Measurements from ENCODE around the gene MSH5. TPM values are rescaled to one million over a fixed set of nuclear protein-coding genes. Genes with fewer than 3 reads are reported as not detected.

Gene MSH5
- total RNA-seq, 3 donors from 2014 or later (not counting 1 experiment from before 2014, with no cell fraction given), result 28.2 to 44.6 (median 43.7) TPM

DNA sequence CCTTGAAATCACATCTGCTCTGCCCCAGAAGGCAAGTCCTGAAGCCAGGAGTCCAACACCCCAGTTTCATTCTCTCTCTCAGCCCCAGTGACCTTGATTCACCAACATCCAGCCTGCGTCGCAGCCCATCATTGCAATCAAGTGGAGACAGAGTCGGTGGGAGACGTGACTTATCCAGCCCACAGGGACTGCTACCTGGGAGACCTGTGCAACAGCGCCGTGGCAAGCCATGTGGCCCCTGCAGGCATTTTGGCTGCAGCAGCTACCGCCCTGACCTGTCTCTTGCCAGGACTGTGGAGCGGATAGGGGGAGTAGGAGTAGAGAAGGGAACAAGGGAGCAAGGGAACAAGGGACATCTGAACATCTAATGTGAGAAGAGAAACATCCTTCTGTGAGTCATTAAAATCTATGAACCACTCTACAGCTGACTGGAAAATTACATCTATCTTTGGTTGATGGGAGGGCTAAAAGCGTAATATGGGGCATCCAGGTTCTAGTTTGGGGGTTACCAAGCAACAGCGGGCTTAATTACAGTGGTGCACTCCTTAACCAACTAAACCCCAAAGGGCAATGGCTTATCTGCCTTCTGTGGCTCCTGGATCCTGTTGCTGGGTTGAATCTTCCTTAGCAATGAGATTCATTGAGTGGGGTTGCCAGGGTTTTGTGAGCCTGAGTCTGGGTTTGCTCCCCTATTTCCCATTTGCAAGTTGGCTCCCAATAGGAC is 22.1 kb upstream of the MSH5 start:
- no peaks in the 10 kb centered on the region for H3K36me3 Mint-ChIP-seq
- H3K27me3 Mint-ChIP-seq (ENCODE audit: low read depth in 2 of 2), result peaks cover 0 to 6% of the 10 kb centered on the region in 2 donors
- no peak overlapping the region for H3K4me3 Mint-ChIP-seq
- H3K4me3 ChIP-seq (ENCODE audit: low read length), result no peak overlapping the region
- no peaks in the 10 kb centered on the region for H3K9me3 ChIP-seq (ENCODE audit: control insufficient read depth, insufficient read depth, low read length)
- H3K4me1 Mint-ChIP-seq, result peaks cover 0 to 5% of the 10 kb centered on the region in 2 donors
- no peaks in the 10 kb centered on the region for H3K36me3 ChIP-seq (ENCODE audit: control insufficient read depth, insufficient read depth, low read length)
- TF ChIP-seq, protein P1, sequence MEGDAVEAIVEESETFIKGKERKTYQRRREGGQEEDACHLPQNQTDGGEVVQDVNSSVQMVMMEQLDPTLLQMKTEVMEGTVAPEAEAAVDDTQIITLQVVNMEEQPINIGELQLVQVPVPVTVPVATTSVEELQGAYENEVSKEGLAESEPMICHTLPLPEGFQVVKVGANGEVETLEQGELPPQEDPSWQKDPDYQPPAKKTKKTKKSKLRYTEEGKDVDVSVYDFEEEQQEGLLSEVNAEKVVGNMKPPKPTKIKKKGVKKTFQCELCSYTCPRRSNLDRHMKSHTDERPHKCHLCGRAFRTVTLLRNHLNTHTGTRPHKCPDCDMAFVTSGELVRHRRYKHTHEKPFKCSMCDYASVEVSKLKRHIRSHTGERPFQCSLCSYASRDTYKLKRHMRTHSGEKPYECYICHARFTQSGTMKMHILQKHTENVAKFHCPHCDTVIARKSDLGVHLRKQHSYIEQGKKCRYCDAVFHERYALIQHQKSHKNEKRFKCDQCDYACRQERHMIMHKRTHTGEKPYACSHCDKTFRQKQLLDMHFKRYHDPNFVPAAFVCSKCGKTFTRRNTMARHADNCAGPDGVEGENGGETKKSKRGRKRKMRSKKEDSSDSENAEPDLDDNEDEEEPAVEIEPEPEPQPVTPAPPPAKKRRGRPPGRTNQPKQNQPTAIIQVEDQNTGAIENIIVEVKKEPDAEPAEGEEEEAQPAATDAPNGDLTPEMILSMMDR (IDR thresholded peaks at IDR 0.05), result no peak
- H3K27ac ChIP-seq (ENCODE audit: low read length), result no peak overlapping the region
- intact Hi-C loops (cut with micrococcal nuclease), result no loop called here
- no peak overlapping the region for H3K27ac Mint-ChIP-seq
- no peak for DNase-seq
- H3K4me1 ChIP-seq (ENCODE audit: control insufficient read depth, insufficient read depth, low read length), result no peaks in the 10 kb centered on the region
- no peaks in the 10 kb centered on the region for H3K27me3 ChIP-seq (ENCODE audit: control insufficient read depth, insufficient read depth, low read length)
- 97% methylated on average over 10 of the region's 10 CpGs for whole genome bisulfite sequencing (ENCODE audit: insufficient coverage)
- no peak for ATAC-seq
- no peaks in the 10 kb centered on the region for H3K9me3 Mint-ChIP-seq

DNA sequence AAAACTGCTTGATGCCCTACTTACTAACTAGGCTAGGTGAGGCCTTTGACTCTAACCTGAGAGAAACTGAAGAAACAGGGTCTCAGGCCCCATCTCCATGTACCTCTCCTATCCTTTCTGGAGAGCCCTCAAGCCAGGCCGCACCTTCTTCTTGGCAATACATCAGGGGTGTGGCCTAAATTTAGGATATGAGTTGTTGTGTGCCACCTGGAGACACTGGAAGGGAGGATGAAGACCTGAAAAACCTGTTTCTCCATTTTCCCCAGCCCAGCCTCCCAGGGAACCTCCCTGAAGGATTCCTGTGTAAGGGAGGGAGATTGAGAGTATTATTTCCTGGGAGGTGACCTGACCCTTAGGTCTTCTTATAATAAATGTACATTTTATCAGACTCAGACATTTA is 21.5 kb upstream of the MSH5 start:
- WGBS (ENCODE audit: insufficient coverage), result 80% methylated on average over 1 of the region's 1 CpG
- DNase-seq (no peak), ATAC-seq (no peak)
- H3K27me3 Mint-ChIP-seq (ENCODE audit: low read depth in 2 of 2), result peaks cover 0 to 6% of the 10 kb centered on the region in 2 donors
- TF ChIP-seq, protein P1 (IDR thresholded peaks at IDR 0.05), result no peak
- H3K9me3 Mint-ChIP-seq, result no peaks in the 10 kb centered on the region
- Histone ChIP-seq H3K36me3 (ENCODE audit: control insufficient read depth, insufficient read depth, low read length) (no peaks in the 10 kb centered on the region), H3K4me1 (ENCODE audit: control insufficient read depth, insufficient read depth, low read length) (peaks cover 5% of the 10 kb centered on the region), H3K4me3 (ENCODE audit: low read length) (no peak overlapping the region), H3K9me3 (ENCODE audit: control insufficient read depth, insufficient read depth, low read length) (no peaks in the 10 kb centered on the region), H3K27ac (ENCODE audit: low read length) (no peak overlapping the region), H3K27me3 (ENCODE audit: control insufficient read depth, insufficient read depth, low read length) (no peaks in the 10 kb centered on the region)
- no peak overlapping the region for H3K4me3 Mint-ChIP-seq
- intact Hi-C loops (cut with micrococcal nuclease), result no loop called here
- H3K4me1 Mint-ChIP-seq, result peaks cover 3 to 8% of the 10 kb centered on the region in 2 donors
- H3K36me3 Mint-ChIP-seq, result no peaks in the 10 kb centered on the region
- no peak overlapping the region for H3K27ac Mint-ChIP-seq

DNA sequence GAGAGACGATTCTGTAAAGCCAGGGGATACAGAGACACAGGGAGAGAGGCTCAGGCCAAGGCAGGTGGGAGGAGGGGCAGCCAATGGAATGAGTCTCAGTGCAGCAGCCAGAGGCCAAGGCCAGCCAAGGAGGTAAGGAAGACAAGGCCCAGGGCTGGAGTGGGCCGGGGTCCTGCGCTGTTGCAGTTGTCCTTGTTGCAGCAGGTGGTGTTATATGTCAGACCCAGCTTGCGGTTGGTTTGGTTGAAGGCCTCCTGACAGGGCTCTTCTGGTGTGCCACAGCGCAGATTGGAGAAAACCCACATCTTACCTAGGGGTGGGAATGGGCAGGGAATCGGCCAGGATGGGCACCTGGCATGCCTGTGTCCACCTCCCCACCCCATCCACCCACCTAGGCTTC is 20.8 kb upstream of the MSH5 start:
- no peaks in the 10 kb centered on the region for H3K36me3 ChIP-seq (ENCODE audit: control insufficient read depth, insufficient read depth, low read length)
- Mint-ChIP-seq H3K27me3 (ENCODE audit: low read depth in 2 of 2) (peaks cover 0 to 5% of the 10 kb centered on the region in 2 donors), H3K36me3 (no peaks in the 10 kb centered on the region), H3K4me3 (no peak overlapping the region), H3K9me3 (no peaks in the 10 kb centered on the region), H3K4me1 (peaks cover 8 to 16% of the 10 kb centered on the region in 2 donors), H3K27ac (no peak overlapping the region)
- H3K27me3 ChIP-seq (ENCODE audit: control insufficient read depth, insufficient read depth, low read length), result no peaks in the 10 kb centered on the region
- no peak overlapping the region for H3K4me3 ChIP-seq (ENCODE audit: low read length)
- TF ChIP-seq, protein P1 (IDR thresholded peaks at IDR 0.05), result no peak
- intact Hi-C loops (cut with micrococcal nuclease), result no loop called here
- ATAC-seq, result no peak
- H3K9me3 ChIP-seq (ENCODE audit: control insufficient read depth, insufficient read depth, low read length), result no peaks in the 10 kb centered on the region
- H3K27ac ChIP-seq (ENCODE audit: low read length), result no peak overlapping the region
- no peak for DNase-seq
- WGBS (ENCODE audit: insufficient coverage), result 83% methylated on average over 5 of the region's 6 CpGs
- peaks cover 13% of the 10 kb centered on the region for H3K4me1 ChIP-seq (ENCODE audit: control insufficient read depth, insufficient read depth, low read length)
